Amygdala (tissue), 56 donors: ENCODE measurements around the gene MAGEC1.
"Not testable (repeated sequence)": the region's sequence is repeated elsewhere in the genome, so short reads cannot be mapped to it uniquely, and the experiment has no call there.

Experiments
- DNase-seq, 56 donors: peaks; one replicate each; lab custom pipeline; 2025; lab: John Stamatoyannopoulos, UW

MAGEC1 gene

GRCh38 chrX:141903400-141904155 lies at the start of gene MAGEC1:
TSS of gene MAGEC1 (plus strand) at chrX:141903894. CDS start at chrX:141905073, 1,179 bp downstream.
- no peak for DNase-seq

DNA sequence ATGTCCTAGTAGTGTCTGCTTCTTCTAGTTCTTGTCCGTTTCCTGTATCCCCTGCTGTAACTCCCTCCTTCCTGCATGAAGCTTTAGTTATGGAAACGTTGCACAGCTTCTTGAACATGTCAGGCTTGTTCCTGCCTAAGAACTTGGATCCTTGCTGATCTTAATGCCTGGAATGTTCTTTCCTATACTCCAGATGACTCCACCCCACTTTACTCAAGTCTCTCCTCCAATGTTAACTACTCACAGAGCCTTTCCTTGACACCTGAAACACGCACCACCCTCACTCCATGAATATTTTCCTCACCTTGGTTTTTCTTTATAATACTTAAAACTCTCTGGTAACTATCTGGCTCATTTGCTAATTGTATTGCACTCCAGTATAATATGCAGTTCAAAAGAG lies 46.2 kb upstream of the MAGEC1 start:
- no peak for DNase-seq

DNA sequence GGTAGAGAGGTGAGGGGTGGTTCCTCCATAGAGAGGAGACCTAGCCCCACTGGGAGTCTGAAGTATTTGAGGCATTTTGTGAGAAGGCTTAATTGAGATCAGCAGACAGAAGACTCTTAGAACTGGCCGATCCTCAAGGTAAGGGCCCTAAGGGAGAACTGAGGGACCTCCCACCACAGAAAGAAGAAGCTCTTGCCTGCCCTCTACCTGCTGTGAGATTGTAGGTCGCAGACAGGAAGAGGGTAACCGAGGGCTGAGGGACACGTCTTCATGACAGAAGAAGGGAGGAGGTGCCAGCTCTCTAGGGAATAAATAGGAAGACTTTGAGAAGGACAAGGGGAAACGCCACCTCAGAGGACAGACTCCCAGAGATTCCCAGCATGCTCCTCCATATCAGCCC lies 24.1 kb upstream of the MAGEC1 start:
- DNase-seq: no peak

- DNase-seq: not testable (repeated sequence)
Observed at GRCh38 chrX:141888811-141889210, 14.9 kb upstream of the MAGEC1 start.

DNA sequence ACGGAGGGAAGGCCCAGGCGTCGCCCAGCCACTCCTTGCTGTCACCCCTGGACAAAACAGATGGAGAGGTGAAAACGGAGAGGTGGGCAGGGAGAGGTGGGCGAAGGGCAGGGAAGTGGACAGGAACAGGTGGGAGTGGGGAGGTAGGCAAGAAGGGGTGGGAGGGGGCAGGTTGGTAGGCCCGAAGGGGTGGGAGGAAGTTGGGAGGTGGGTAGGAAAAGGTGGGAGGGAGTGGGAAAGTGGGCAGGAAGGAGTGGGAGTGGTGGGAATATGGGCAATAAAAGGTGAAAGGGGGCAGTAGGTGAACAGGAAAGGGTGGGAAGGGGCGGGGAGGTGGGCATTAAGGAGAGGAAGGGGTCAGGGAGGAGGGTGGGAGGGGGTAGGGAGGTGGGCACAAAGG lies 9.0 kb upstream of the MAGEC1 start:
- no peak for DNase-seq

- DNase-seq: no peak
Observed at GRCh38 chrX:141897690-141898089, 6.0 kb upstream of the MAGEC1 start.

DNA sequence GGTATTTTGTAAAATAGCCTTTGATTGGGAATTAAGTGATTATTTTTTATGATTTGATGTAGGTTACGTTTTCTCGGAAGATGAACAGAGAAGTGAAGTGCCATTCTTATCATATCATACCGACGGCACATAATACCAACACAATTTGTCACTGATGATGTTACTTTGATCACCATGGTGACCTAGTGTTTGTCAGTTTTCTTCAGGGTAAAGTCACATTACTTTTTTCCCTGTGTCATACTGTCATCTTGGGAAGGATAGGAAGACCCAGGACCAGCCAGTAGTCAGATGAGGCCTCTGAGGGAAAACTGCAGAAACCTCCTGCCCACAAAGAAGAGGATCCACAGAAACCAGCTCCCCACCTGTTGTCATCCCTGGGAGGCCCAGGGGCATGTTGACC lies 1.3 kb upstream of the MAGEC1 start:
- no peak for DNase-seq

- DNase-seq: no peak
Observed at GRCh38 chrX:141904262-141904661, 568 bp downstream of the MAGEC1 start.

DNA sequence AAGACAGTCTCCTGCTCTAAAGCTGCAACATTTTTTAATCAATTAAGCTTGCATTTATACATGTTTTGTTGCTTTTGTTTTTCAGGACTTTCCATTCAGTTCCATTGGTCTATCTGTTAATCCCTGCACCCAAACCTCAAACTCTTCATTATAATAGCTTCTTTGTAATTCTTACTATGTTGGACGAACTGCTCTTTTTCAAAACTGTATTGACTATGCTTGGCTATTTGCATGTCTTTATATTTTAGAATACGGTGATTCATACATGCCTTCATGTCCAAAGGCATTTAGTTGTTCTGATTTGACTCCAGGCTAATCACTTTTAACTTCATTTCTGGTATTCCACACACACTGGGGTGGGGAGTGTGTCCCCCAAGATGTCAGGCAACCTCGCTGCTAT lies 14.1 kb downstream of the MAGEC1 start:
- no peak for DNase-seq

- DNase-seq: no peak
Observed at GRCh38 chrX:141924293-141924692, 20.6 kb downstream of the MAGEC1 start.

DNA sequence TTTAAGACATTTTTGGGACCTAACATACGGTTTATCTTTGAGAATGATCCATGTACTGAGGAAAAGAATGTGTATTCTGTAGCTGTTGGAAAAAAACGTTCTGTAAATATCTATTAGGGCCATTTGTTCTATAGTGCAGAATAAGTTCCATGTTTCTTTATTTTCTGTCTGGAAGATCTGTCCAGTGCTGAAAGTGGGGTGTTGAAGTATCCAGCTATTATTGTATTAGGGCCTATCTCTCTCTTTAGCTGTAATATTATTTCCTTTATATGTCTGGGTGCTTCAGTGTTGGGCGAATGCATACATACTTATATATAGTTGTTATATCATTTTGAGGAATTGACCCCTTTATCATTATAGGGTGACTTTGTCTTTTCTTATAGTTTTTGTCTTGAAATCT lies 24.7 kb downstream of the MAGEC1 start:
- DNase-seq: no peak

DNA sequence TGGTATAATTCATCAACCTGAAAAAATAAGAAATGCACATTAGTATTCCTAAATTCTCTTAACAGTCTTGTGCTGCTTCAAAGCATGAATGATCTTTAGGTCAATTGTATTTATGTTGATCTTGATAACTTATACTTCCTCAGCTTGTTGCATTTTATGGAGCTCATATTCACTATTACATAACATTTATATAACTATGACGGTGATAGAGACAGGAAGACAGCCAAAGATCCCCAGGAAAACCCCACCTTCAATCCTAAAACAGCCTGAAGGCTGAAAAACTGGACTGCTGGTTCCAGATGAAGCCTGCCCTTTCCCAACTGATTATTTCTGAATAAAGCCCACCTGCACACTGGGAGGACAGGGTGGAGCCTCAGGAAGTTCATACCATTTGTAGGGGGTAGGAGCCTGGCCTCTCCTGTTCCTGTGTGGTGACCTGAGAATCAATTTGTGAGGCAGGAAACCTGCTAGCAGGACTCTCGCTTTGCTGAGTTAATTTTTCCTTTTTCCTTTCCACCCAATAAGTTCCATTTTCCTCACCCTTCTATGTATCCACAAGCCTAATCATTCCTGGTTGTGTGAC lies 30.5 kb downstream of the MAGEC1 start:
- DNase-seq: no peak

DNA sequence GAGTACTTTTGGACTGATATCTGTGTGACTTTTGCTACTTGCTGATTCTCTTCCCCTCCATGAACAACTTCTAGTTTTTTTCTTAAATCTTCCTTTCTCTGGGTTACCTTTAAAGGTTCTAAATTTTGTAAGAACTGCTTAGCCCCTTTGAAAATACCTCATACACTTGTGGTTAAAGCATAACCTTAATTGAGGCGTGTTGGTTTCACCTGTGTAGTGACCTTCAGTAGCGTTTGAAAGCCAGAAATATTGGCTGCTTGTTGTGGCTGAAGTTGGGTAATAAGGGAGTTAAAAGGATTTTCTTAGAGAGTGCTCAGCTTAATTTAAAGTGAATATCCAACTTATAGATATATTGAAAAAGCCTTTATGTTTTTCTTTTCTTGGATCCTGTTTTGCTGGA lies 32.0 kb downstream of the MAGEC1 start:
- DNase-seq: no peak

- peak in 1 of 56 donors; percentile 1 for DNase-seq
Observed at GRCh38 chrX:141936080-141936479, 32.4 kb downstream of the MAGEC1 start.

GRCh38 chrX:141941234-141941633 lies 37.5 kb downstream of the MAGEC1 start:
- no peak for DNase-seq

DNA sequence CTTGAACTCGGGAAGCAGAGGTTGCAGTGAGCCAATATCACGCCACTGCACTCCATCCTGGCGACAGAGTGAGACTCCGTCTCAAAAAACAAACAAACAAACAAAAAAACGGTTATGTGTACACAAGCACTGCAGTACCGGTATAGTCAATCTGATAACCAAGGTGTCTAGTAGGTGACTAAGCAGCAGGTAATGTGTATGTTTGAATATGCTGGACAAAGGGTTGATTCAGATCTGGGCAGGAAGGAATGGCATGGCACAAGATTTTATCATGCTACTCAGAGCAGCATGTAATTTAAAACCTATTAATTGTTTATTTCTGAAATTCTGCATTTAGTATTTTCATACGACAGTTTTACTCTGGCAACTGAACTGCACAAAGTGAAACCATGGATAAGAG lies 41.7 kb downstream of the MAGEC1 start:
- no peak for DNase-seq

DNA sequence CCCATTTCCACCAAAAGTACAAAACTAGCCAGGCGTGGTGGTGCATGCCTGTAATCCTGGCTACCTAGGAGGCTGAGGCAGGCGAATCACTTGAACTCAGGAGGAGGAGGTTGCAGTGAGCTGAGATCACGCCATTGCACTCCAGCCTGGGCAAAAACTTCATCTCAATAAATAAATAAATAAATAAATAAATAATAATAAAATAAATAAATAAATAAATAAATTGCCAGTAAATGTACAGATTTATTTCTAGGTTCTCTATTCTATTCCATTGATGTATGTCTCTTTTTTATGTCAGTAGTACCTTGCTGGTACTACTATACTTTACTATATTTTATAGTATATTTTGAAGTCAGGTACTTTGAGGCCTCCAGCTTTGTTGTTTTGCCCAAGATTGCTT lies 43.7 kb downstream of the MAGEC1 start:
- no peak for DNase-seq

DNA sequence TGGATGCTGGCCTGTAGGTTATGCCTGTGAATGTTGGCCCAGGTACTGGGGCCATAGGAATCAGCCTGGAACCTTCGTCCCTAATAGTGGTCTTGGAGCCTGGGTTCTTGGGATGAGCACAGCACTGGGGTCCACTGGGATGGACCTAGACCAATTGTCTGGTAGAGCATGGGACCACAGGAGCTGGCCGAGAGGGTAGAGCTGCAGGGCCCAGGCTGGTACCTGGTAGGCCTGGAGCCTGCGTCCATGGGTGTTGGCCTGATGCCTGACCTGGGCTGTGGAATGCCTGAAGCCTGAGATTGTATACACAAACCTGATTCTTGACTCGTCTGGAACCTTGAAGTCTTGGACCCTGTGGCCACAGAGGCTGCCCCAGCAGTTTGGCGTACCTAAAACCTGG lies 48.9 kb downstream of the MAGEC1 start:
- DNase-seq: no peak

GRCh38 chrX:141958675-141959074 lies 55.0 kb downstream of the MAGEC1 start:
- DNase-seq: no peak
